Activated effector memory CD4-positive, alpha-beta T cell treated with anti-CD3 and anti-CD28 coated beads, Interleukin-2, amount 50 U/mL, for 16 hours (primary cell): ENCODE data around the gene CCDC87.
A peak's percentile ranks its signal among the peaks of the same experiment; 100 is the strongest.

Experiments used
- DNase-seq: peaks from one replicate; pipeline ENCODE4 v3.0.0-alpha.2; 2020

CCDC87 gene

GRCh38 chr11:66570850-66571180 is 22.0 kb downstream of the CCDC87 start:
- DNase-seq = no peak

GRCh38 chr11:66570079-66570849 is 22.6 kb downstream of the CCDC87 start:
- DNase-seq = no peak

GRCh38 chr11:66569076-66569475 is 23.8 kb downstream of the CCDC87 start:
- no peak for DNase-seq

GRCh38 chr11:66568124-66568916 is 24.5 kb downstream of the CCDC87 start, which contains the start of gene CTSF:
Gene CTSF (minus strand): TSS chr11:66568606. CDS start chr11:66568486, 120 bp downstream.
- peak; percentile 89 for DNase-seq

- no peak for DNase-seq
These were observed 25.1 kb downstream of the CCDC87 start for GRCh38 chr11:66567787-66568123.

- no peak for DNase-seq
These were observed 26.6 kb downstream of the CCDC87 start for GRCh38 chr11:66566221-66566620.

- DNase-seq = no peak
These were observed 27.9 kb downstream of the CCDC87 start for GRCh38 chr11:66564984-66565383.

- no peak for DNase-seq
These were observed 28.3 kb downstream of the CCDC87 start for GRCh38 chr11:66564538-66564937.

GRCh38 chr11:66563832-66564231 is 29.0 kb downstream of the CCDC87 start:
- no peak for DNase-seq

- no peak for DNase-seq
These were observed 29.8 kb downstream of the CCDC87 start for GRCh38 chr11:66562907-66563583.

- DNase-seq = no peak
These were observed 30.6 kb downstream of the CCDC87 start for GRCh38 chr11:66562275-66562674.

- no peak for DNase-seq
These were observed 31.0 kb downstream of the CCDC87 start for GRCh38 chr11:66561975-66562248.

- DNase-seq = no peak
These were observed 31.5 kb downstream of the CCDC87 start for GRCh38 chr11:66561178-66561974.

GRCh38 chr11:66559866-66560676 is 32.8 kb downstream of the CCDC87 start:
- DNase-seq = no peak

- peak; percentile 74 for DNase-seq
These were observed 33.6 kb downstream of the CCDC87 start for GRCh38 chr11:66559142-66559865.

GRCh38 chr11:66557733-66558326 is 35.0 kb downstream of the CCDC87 start:
- no peak for DNase-seq

GRCh38 chr11:66556086-66556485 is 36.8 kb downstream of the CCDC87 start:
- DNase-seq = no peak

- no peak for DNase-seq
These were observed 37.4 kb downstream of the CCDC87 start for GRCh38 chr11:66555416-66555815.

- DNase-seq = no peak
These were observed 38.3 kb downstream of the CCDC87 start for GRCh38 chr11:66554602-66555001.

GRCh38 chr11:66550887-66551286 is 42.0 kb downstream of the CCDC87 start:
- DNase-seq = no peak

GRCh38 chr11:66549696-66550095 is 43.2 kb downstream of the CCDC87 start:
- no peak for DNase-seq
